Erythroblast (primary cell): ENCODE measurements around the gene RPS8.
"Not testable (repeated sequence)": the region's sequence is repeated elsewhere in the genome, so short reads cannot be mapped to it uniquely, and the experiment has no call there.

Source experiments
- GATA1 ChIP-seq: IDR thresholded peaks from 2 replicates; pipeline ENCODE4 v1.6.1; 2011; ENCODE audit warnings: low read depth, mild to moderate bottlenecking, control low read depth, low read length, moderate library complexity
- POLR2A ChIP-seq: IDR thresholded peaks from 2 replicates; pipeline ENCODE4 v1.6.1; 2011; ENCODE audit warnings: mild to moderate bottlenecking, low read length

GRCh38 chr1:44815926-44816325 is 40.6 kb downstream of the RPS8 start:
- TF ChIP-seq POLR2A, GATA1: not testable (repeated sequence)
